Parathyroid adenoma (tissue), 2 donors: ENCODE data around the gene PAEP.

ENCODE experiments used
- H2AFZ ChIP-seq: fragments of 300-600 bp; sonication (generic); one replicate; pipeline ENCODE4 v1.7.0; 2017; ENCODE audit warnings: antibody characterized with exemption, mild to moderate bottlenecking
- H3K27ac ChIP-seq: fragments of 300-600 bp; sonication (generic); one replicate; pipeline ENCODE4 v1.7.0; 2017
- H3K27me3 ChIP-seq: fragments of 300-600 bp; sonication (generic); one replicate; pipeline ENCODE4 v1.7.0; 2017; ENCODE audit warnings: low read length; ENCODE audit not compliant: control insufficient read depth, insufficient read depth
- H3K36me3 ChIP-seq: fragments of 300-600 bp; sonication (generic); one replicate; pipeline ENCODE4 v1.7.0; 2017; ENCODE audit warnings: low read length; ENCODE audit not compliant: control insufficient read depth, insufficient read depth
- H3K4me1 ChIP-seq: fragments of 300-600 bp; sonication (generic); one replicate; pipeline ENCODE4 v1.7.0; 2017; ENCODE audit warnings: control low read depth
- H3K4me2 ChIP-seq: fragments of 300-600 bp; sonication (generic); one replicate; pipeline ENCODE4 v1.7.0; 2017; ENCODE audit warnings: low read length
- H3K4me3 ChIP-seq: fragments of 300-600 bp; sonication (generic); one replicate; pipeline ENCODE4 v1.7.0; 2017; ENCODE audit warnings: low read depth, low read length
- H3K79me2 ChIP-seq: fragments of 300-600 bp; sonication (generic); one replicate; pipeline ENCODE4 v1.7.0; 2017; ENCODE audit warnings: control low read depth
- H3K9ac ChIP-seq: fragments of 300-600 bp; sonication (generic); one replicate; pipeline ENCODE4 v1.7.0; 2017; ENCODE audit warnings: mild to moderate bottlenecking
- H3K9me3 ChIP-seq: fragments of 300-600 bp; sonication (generic); one replicate; pipeline ENCODE4 v1.7.0; 2017; ENCODE audit warnings: low read length; ENCODE audit not compliant: control insufficient read depth
- TF ChIP-seq, protein P1 (sequence below): fragments of 300-600 bp; sonication (generic); IDR thresholded peaks from one replicate; pipeline ENCODE4 v1.7.0; 2017; ENCODE audit warnings: antibody characterized with exemption, mild to moderate bottlenecking
- donor health status: primary hyperparathyroidism.

PAEP gene

DNA sequence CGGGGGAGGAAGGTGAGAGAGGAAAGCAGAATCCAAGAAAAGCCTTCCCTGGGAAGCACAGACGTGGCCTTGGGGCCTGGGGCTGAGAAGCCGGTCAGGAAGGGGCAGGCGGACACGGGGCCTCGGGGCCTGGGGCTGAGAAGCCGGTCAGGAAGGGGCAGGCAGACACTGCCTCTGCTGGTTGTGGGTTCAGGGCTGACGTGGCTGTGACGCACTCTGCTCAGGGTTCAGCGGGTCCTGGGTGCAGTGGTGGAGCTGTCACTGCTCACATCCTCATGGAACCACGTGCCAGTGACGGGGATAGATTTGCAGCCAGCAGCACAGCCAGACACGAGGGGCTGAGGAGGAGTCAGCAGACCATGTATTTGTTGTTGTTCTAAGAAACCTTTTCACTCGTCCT lies 12.8 kb downstream of the PAEP start:
- Histone ChIP-seq H3K4me2 (no peak overlapping the region), H3K9me3 (no peaks in the 10 kb centered on the region), H3K4me3 (no peak overlapping the region), H3K27ac (no peak overlapping the region), H3K36me3 (no peaks in the 10 kb centered on the region), H3K27me3 (no peaks in the 10 kb centered on the region), H3K9ac (no peak overlapping the region), H3K79me2 (no peaks in the 10 kb centered on the region), H3K4me1 (no peaks in the 10 kb centered on the region), H2AFZ (no peak overlapping the region)
- TF ChIP-seq, protein P1, sequence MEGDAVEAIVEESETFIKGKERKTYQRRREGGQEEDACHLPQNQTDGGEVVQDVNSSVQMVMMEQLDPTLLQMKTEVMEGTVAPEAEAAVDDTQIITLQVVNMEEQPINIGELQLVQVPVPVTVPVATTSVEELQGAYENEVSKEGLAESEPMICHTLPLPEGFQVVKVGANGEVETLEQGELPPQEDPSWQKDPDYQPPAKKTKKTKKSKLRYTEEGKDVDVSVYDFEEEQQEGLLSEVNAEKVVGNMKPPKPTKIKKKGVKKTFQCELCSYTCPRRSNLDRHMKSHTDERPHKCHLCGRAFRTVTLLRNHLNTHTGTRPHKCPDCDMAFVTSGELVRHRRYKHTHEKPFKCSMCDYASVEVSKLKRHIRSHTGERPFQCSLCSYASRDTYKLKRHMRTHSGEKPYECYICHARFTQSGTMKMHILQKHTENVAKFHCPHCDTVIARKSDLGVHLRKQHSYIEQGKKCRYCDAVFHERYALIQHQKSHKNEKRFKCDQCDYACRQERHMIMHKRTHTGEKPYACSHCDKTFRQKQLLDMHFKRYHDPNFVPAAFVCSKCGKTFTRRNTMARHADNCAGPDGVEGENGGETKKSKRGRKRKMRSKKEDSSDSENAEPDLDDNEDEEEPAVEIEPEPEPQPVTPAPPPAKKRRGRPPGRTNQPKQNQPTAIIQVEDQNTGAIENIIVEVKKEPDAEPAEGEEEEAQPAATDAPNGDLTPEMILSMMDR: no peak

DNA sequence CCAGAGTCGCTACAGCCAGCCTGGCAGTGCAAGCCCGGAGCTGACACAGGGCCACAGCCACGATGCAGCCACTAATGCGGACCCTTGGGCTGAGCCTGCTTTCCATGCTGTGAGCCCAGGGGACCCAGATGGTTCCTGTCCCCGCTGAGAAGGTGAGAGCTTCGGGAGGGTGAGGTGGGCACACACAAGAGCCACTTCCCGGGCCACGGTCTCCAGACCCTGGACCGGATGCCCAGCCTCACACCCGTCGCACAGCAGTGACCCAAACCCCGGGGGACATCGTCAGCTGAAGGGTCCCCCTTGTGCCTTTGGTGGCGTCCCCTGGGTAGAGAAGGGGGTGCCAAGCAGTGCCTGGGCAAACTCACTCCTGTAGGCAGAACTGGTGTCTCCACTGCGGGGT lies 13.4 kb downstream of the PAEP start:
- no peak overlapping the region for H3K4me3 ChIP-seq
- H3K4me1 ChIP-seq: no peaks in the 10 kb centered on the region
- H3K36me3 ChIP-seq: no peaks in the 10 kb centered on the region
- no peak overlapping the region for H3K4me2 ChIP-seq
- H3K27ac ChIP-seq: no peak overlapping the region
- no peaks in the 10 kb centered on the region for H3K9me3 ChIP-seq
- TF ChIP-seq, protein P1: no peak
- no peak overlapping the region for H2AFZ ChIP-seq
- no peak overlapping the region for H3K9ac ChIP-seq
- no peaks in the 10 kb centered on the region for H3K79me2 ChIP-seq
- H3K27me3 ChIP-seq: no peaks in the 10 kb centered on the region

DNA sequence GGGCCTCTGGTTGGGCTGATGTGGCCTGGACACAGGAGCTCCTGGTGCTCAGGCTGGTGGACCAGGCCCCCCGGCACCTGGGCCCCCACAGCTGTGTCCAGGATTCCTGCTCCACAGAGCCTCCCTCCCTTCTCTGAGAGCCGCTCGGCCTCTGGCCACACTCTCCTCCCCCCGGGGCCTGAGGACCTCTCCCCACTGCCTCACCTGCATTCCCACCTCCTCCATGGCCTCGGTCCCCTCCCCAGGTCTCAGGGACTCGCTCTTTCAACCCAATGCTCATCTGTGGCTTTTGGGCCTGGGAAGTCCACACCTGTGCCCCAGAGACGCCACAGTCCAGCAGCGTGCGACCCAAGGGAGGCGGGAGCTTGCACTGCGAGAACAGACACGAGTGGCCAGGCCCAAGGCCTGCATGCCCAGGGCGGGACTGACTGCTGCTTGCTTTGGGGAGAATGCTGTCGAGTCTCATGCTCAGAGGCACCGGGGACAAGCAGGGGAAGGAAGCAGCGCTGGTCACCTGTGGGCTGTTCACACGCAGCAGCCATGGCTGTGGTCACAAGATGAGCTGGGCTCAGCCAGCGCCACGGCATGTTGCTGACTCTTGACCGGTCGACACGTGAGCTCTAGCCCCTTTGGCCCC lies 14.6 kb downstream of the PAEP start:
- no peak overlapping the region for H3K27ac ChIP-seq
- H3K27me3 ChIP-seq: no peaks in the 10 kb centered on the region
- no peaks in the 10 kb centered on the region for H3K9me3 ChIP-seq
- TF ChIP-seq, protein P1: no peak
- H3K4me1 ChIP-seq: no peaks in the 10 kb centered on the region
- H3K9ac ChIP-seq: no peak overlapping the region
- no peaks in the 10 kb centered on the region for H3K36me3 ChIP-seq
- no peak overlapping the region for H3K4me3 ChIP-seq
- H2AFZ ChIP-seq: no peak overlapping the region
- no peaks in the 10 kb centered on the region for H3K79me2 ChIP-seq
- H3K4me2 ChIP-seq: no peak overlapping the region

DNA sequence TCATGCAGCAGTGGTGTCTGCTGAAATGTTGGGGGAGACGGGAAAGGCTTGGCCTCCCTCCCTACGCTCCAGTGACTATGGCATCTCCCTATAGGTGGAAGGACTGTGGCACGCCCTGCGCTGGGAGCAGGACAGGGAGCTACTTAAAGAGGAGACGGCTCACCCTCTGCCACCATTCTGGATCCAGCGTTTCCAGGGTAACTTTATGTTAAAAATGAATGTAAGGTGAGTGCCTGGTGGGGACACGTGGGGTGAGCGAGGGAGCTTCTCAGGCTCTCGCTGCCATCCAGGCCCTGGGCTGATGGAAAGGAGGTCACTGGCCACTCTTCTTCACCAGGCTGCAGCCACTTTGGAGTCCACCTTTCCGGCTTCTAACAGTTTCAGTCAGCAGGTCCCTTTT lies 15.7 kb downstream of the PAEP start:
- Histone ChIP-seq H3K4me2 (no peak overlapping the region), H3K79me2 (no peaks in the 10 kb centered on the region)

DNA sequence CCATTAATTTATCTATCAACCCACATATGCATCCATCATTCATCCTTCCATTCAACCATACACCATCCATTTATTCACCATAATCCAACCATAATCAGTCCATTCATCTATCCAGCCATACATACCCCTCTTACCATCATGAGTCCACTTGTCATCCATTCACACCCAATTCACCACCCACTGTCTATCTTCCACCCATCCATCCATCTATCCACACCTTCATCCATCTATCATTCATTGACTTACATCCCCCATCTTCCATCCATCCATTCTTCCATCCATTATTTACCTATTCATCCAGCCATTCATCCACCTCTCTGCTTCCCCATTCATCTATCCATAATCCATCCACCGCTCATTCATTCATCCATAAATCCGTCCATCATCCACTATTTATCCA lies 17.8 kb downstream of the PAEP start:
- H3K9me3 ChIP-seq: no peaks in the 10 kb centered on the region
- H3K79me2 ChIP-seq: no peaks in the 10 kb centered on the region
- no peak overlapping the region for H2AFZ ChIP-seq
- no peaks in the 10 kb centered on the region for H3K36me3 ChIP-seq
- no peaks in the 10 kb centered on the region for H3K27me3 ChIP-seq
- no peak overlapping the region for H3K9ac ChIP-seq
- no peak overlapping the region for H3K4me3 ChIP-seq
- TF ChIP-seq, protein P1: no peak
- H3K4me1 ChIP-seq: no peaks in the 10 kb centered on the region
- H3K4me2 ChIP-seq: no peak overlapping the region
- H3K27ac ChIP-seq: no peak overlapping the region

More for the DNA sequence above, 15.7 kb downstream of the PAEP start:
- no peaks in the 10 kb centered on the region for H3K9me3 ChIP-seq
- H3K9ac ChIP-seq: no peak overlapping the region
- H3K4me1 ChIP-seq: no peaks in the 10 kb centered on the region
- H3K27me3 ChIP-seq: no peaks in the 10 kb centered on the region
- TF ChIP-seq, protein P1: no peak
- H3K4me3 ChIP-seq: no peak overlapping the region
- H3K36me3 ChIP-seq: no peaks in the 10 kb centered on the region
- no peak overlapping the region for H2AFZ ChIP-seq
- H3K27ac ChIP-seq: no peak overlapping the region
